WI38 (cell line): Measurements from ENCODE around the gene CADPS2.

Experiments
- H3K4me3 ChIP-seq: 2 replicates; pipeline ENCODE4 v1.5.1; 2011; ENCODE audit warnings: low read depth, mild to moderate bottlenecking, control low read depth, low read length
- TF ChIP-seq, protein P1 (sequence below): IDR thresholded peaks from 2 replicates; pipeline ENCODE4 v1.5.1; 2012; ENCODE audit warnings: low read depth, mild to moderate bottlenecking, control low read depth, low read length

Gene CADPS2

DNA sequence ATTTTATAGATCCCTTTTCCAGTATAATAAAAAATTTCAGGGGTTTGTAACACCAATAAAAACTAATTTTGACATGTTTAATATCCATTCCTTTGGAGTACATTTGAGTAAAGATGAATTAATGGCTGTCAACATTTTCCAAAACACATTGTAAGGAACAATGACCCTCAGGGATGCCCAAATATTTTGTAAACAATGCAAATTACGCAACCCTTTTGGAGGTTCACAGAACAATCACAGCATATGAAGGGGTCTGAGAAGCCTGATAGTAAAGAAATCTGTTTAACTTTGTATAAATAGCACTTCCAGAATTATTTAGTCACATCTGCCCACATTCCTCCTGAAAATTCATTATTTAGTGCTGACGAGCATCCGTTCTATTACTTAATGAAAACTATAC is 428.9 kb downstream of the CADPS2 start:
- no peak overlapping the region for H3K4me3 ChIP-seq
- TF ChIP-seq, protein P1, sequence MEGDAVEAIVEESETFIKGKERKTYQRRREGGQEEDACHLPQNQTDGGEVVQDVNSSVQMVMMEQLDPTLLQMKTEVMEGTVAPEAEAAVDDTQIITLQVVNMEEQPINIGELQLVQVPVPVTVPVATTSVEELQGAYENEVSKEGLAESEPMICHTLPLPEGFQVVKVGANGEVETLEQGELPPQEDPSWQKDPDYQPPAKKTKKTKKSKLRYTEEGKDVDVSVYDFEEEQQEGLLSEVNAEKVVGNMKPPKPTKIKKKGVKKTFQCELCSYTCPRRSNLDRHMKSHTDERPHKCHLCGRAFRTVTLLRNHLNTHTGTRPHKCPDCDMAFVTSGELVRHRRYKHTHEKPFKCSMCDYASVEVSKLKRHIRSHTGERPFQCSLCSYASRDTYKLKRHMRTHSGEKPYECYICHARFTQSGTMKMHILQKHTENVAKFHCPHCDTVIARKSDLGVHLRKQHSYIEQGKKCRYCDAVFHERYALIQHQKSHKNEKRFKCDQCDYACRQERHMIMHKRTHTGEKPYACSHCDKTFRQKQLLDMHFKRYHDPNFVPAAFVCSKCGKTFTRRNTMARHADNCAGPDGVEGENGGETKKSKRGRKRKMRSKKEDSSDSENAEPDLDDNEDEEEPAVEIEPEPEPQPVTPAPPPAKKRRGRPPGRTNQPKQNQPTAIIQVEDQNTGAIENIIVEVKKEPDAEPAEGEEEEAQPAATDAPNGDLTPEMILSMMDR: no peak

DNA sequence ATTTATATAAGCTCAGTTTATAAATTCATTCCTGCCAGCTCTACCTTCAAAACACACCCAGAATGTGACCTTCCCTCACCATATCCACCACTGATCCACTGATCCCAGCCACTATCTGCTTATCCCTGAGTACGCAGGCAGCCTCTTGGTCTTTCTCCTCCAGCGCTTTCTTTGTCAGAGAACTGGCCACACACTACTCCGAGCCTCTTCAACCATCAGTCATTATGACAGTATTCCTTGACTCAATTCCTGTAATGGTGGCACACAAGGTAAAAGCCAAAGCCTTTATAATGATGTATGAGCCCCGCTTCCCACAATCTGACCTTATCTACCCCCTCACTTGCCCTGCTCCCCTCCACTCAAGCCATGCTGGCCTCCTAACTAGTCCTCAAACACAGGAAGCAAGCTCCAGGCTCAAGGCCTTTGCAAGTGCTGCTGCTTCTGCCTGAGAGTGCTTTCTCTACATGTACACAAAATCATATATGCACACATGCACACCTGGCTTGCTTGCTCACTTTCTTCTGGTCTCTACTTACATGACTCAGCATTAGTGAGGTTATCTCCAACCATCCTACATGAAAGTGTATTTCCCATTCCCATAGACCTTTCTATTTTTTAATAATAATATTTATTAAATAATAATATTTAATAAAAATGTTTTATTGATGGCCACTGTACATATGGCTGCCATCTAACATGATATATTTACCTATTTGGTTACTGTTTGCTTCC is 431.3 kb downstream of the CADPS2 start:
- TF ChIP-seq, protein P1: no peak
- no peak overlapping the region for H3K4me3 ChIP-seq

DNA sequence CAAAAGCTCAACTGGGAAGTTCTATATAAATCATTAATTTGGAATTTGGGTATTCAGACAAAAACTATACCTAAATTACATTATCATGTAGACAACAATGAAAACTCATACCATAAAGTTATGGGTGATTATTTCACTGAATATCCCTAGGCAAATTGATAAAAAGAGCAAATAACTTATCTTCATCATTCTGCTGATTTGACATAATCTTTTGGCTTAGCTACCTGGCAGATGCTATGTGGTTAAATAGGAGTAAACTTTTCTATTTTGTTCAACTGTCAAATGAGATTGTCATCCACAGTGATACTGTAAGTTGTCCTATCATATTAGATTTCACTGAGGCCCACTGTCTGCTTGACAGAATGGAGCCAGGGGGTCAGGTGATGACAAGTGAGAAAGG is 432.8 kb downstream of the CADPS2 start:
- TF ChIP-seq, protein P1: no peak
- no peak overlapping the region for H3K4me3 ChIP-seq

DNA sequence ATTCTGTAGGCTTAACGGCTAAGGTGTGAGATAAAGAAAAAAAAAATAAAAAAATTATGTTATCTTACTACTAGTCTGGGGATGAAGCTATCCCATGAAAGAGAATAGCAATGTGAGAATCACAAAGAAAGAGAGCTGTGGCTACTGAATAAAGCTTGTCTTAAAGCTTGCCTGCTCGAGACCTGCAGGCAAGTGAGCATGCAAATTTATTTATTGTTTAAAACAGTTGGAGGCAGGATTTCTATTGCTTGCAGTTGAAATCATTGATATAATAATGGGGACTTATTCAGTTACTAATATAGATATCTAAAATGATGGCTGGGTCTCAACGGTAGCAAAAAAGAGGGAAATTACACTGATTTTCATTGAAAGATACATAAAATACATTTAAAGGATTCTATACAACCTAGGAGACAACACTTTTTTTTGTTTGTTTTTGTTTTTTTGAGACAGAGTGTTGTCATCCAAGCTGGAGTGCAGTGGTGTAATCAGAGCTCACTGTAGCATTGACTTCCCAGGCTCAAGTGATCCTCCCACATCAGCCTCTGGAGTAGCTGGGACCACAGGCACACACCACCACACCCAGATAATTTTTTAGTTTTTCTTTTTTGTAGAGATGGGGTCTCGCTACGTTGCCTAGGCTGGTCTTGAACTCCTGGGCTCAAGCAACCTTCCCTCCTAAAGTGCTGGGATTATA is 437.2 kb downstream of the CADPS2 start:
- TF ChIP-seq, protein P1: no peak
- H3K4me3 ChIP-seq: no peak overlapping the region

DNA sequence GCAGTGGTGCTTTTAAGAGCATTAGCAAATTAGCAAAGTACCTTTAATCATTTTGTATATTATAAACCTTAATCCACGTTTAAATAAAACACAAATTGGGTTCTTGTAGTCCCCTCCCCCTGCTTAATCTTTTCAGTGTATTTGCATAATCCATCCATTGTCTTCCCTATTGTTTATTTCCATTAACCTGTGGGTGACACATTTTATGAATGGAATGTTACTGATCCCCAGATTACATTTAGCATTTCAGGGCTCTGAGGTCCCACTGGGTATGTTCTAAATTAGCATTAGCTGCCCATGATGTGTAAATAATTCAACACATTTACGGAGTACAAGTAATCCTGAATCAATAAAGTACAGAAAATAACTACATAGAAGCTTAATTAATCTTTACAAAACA is 443.3 kb downstream of the CADPS2 start:
- no peak overlapping the region for H3K4me3 ChIP-seq
- TF ChIP-seq, protein P1: no peak

DNA sequence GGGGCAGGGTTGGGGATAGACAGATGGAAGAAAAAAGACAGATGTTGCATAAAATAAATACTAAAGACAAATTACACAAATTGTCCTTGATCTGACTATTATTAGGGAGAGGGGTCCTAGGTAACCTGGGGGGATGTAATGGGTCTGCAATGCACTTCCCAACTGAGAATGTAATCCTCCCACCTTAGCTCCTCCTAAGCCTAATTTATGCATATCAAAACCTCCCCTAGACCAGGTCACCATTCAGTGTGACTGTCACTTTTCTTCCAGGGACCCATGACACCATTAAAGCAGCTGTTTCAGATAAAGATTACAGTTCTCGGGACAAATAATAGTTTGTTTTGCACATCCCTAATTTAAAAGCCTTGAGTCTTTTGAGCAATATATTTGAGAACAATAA is 447.8 kb downstream of the CADPS2 start:
- no peak overlapping the region for H3K4me3 ChIP-seq
- TF ChIP-seq, protein P1: no peak

DNA sequence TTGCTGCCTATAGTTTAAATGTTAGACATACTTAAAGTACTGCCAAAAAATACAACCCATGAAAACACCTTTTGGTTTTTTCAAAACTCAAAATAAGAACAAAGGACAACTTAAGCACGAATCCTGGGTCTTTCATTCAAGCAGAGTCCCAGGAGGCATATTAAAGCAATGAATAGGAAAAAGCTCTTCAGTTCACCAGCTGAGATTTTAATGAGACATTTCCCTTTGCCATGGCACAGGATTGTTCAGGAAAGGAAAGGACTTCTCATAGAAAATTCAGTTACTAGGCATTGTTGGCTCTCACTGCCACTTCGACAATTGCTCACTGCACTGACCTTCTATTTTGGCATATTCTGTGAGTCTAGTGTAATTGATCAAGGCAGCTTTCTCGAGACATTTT is 448.3 kb downstream of the CADPS2 start:
- TF ChIP-seq, protein P1: no peak
- H3K4me3 ChIP-seq: no peak overlapping the region
